ENCODE measurements around the gene CRACR2B. TPM values are rescaled to one million over a fixed set of nuclear protein-coding genes. Genes with fewer than 3 reads are reported as not detected.

Gene CRACR2B
- total and polyA plus RNA-seq, 10 of the 15 experiments (the other 5 are each of a cell fraction or from before 2014, with no cell fraction given): 0.10 to 33.7 (median 12.7) TPM

- TF ChIP-seq SKIL (IDR thresholded peaks at IDR 0.05; ENCODE audit: low read depth, poor library complexity, severe bottlenecking) (no peak), CREB1 (IDR thresholded peaks at IDR 0.05; ENCODE audit: low read depth) (0 out of 2 replicates have a peak, but pooled peaks have one; percentile 17), SMAD5 (IDR thresholded peaks at IDR 0.05; ENCODE audit: low read depth) (no peak), ZNF24 (IDR thresholded peaks at IDR 0.05) (no peak), ZSCAN29 (IDR thresholded peaks at IDR 0.05) (no peak), RB1 (IDR thresholded peaks at IDR 0.05; ENCODE audit: borderline replicate concordance) (no peak), MLLT1 (IDR thresholded peaks at IDR 0.05) (no peak), BHLHE40 (IDR thresholded peaks at IDR 0.05; ENCODE audit: borderline replicate concordance in 1 of 2, low read depth in 2 of 2, low read length in 1 of 2) (no peak), BACH1 (IDR thresholded peaks at IDR 0.05; ENCODE audit: borderline replicate concordance) (0 out of 2 replicates have a peak, but pooled peaks have one; percentile 8), FOS (IDR thresholded peaks at IDR 0.05; ENCODE audit: borderline replicate concordance, extremely low read depth, insufficient read length) (no peak), MTA2 (IDR thresholded peaks at IDR 0.05; ENCODE audit: low read depth) (no peak), CBX3 (IDR thresholded peaks at IDR 0.05; ENCODE audit: borderline replicate concordance, low read depth) (no peak), POLR2A (IDR thresholded peaks at IDR 0.05; ENCODE audit: low read depth, low read length) (peak; percentile 19), ZNF274 (IDR thresholded peaks at IDR 0.05; ENCODE audit: insufficient read depth, insufficient read length) (no peak), NR2C1 (IDR thresholded peaks at IDR 0.05) (0 out of 2 replicates have a peak, but pooled peaks have one; percentile 9)
- TF ChIP-seq, protein P1, sequence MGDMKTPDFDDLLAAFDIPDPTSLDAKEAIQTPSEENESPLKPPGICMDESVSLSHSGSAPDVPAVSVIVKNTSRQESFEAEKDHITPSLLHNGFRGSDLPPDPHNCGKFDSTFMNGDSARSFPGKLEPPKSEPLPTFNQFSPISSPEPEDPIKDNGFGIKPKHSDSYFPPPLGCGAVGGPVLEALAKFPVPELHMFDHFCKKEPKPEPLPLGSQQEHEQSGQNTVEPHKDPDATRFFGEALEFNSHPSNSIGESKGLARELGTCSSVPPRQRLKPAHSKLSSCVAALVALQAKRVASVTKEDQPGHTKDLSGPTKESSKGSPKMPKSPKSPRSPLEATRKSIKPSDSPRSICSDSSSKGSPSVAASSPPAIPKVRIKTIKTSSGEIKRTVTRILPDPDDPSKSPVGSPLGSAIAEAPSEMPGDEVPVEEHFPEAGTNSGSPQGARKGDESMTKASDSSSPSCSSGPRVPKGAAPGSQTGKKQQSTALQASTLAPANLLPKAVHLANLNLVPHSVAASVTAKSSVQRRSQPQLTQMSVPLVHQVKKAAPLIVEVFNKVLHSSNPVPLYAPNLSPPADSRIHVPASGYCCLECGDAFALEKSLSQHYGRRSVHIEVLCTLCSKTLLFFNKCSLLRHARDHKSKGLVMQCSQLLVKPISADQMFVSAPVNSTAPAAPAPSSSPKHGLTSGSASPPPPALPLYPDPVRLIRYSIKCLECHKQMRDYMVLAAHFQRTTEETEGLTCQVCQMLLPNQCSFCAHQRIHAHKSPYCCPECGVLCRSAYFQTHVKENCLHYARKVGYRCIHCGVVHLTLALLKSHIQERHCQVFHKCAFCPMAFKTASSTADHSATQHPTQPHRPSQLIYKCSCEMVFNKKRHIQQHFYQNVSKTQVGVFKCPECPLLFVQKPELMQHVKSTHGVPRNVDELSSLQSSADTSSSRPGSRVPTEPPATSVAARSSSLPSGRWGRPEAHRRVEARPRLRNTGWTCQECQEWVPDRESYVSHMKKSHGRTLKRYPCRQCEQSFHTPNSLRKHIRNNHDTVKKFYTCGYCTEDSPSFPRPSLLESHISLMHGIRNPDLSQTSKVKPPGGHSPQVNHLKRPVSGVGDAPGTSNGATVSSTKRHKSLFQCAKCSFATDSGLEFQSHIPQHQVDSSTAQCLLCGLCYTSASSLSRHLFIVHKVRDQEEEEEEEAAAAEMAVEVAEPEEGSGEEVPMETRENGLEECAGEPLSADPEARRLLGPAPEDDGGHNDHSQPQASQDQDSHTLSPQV (IDR thresholded peaks at IDR 0.05): no peak
- TF ChIP-seq, protein P2, sequence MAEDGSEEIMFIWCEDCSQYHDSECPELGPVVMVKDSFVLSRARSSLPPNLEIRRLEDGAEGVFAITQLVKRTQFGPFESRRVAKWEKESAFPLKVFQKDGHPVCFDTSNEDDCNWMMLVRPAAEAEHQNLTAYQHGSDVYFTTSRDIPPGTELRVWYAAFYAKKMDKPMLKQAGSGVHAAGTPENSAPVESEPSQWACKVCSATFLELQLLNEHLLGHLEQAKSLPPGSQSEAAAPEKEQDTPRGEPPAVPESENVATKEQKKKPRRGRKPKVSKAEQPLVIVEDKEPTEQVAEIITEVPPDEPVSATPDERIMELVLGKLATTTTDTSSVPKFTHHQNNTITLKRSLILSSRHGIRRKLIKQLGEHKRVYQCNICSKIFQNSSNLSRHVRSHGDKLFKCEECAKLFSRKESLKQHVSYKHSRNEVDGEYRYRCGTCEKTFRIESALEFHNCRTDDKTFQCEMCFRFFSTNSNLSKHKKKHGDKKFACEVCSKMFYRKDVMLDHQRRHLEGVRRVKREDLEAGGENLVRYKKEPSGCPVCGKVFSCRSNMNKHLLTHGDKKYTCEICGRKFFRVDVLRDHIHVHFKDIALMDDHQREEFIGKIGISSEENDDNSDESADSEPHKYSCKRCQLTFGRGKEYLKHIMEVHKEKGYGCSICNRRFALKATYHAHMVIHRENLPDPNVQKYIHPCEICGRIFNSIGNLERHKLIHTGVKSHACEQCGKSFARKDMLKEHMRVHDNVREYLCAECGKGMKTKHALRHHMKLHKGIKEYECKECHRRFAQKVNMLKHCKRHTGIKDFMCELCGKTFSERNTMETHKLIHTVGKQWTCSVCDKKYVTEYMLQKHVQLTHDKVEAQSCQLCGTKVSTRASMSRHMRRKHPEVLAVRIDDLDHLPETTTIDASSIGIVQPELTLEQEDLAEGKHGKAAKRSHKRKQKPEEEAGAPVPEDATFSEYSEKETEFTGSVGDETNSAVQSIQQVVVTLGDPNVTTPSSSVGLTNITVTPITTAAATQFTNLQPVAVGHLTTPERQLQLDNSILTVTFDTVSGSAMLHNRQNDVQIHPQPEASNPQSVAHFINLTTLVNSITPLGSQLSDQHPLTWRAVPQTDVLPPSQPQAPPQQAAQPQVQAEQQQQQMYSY (CRISPR knock-in tag; IDR thresholded peaks at IDR 0.05): no peak
Observed at GRCh38 chr11:796565-797295, 31.0 kb upstream of the CRACR2B start (continued).
